Caco-2 (cell line): Measurements from ENCODE around the gene PEX19. TPM values are rescaled to one million over a fixed set of nuclear protein-coding genes. Genes with fewer than 3 reads are reported as not detected.
A peak's percentile ranks its signal among the peaks of the same experiment; 100 is the strongest.

Source experiments
- BruUV-seq: library from RNA; stranded (reverse); fragments of 400-500 nt; replicated peaks from 2 replicates; lab custom pipeline; 2021; lab: Mats Ljungman, UMichigan
- CTCF ChIA-PET: fragments of 300-600 bp; sonication (Branson Sonifier 250); formaldehyde crosslinking; loops from one replicate; lab custom pipeline; 2022; ENCODE audit warnings: antibody characterized with exemption; lab: Charles Lee
- POLR2A ChIA-PET: fragments of 300-600 bp; sonication (Branson Sonifier 250); formaldehyde crosslinking; loops from one replicate; lab custom pipeline; 2022; ENCODE audit warnings: antibody characterized with exemption; lab: Charles Lee
- DNase-seq, 2 experiments: peaks; one replicate each; pipeline versions ENCODE4 v3.0.0 to v3.0.0-alpha.2; 2020 to 2022
- H3K27me3 ChIP-seq: replicated peaks from 2 replicates; pipeline ENCODE4 v1.6.0; 2011; ENCODE audit warnings: low read length; ENCODE audit not compliant: control insufficient read depth, insufficient read depth
- H3K36me3 ChIP-seq: 2 replicates; pipeline ENCODE4 v1.5.1; 2011; ENCODE audit warnings: low read length; ENCODE audit not compliant: control insufficient read depth, insufficient read depth
- H3K4me1 ChIP-seq: fragments of 250-450 bp; sonication (Bioruptor Pico); 2 replicates; pipeline ENCODE4 v1.5.1; 2020; ENCODE audit warnings: mild to moderate bottlenecking
- H3K4me3 ChIP-seq: 2 replicates; pipeline ENCODE4 v1.5.1; 2011; ENCODE audit warnings: low read depth, mild to moderate bottlenecking, control low read depth, low read length
- H3K9me3 ChIP-seq: fragments of 250-450 bp; sonication (Bioruptor Pico); 2 replicates; pipeline ENCODE4 v1.5.1; 2020; ENCODE audit warnings: mild to moderate bottlenecking, moderate library complexity
- H3K27ac Mint-ChIP-seq: one replicate; pipeline ENCODE4 v1.8.0; 2022; ENCODE audit warnings: mixed read lengths; ENCODE audit not compliant: unreplicated experiment
- H3K27me3 Mint-ChIP-seq: one replicate; pipeline ENCODE4 v1.8.0; 2022; ENCODE audit warnings: mixed read lengths; ENCODE audit not compliant: insufficient read depth, unreplicated experiment
- H3K36me3 Mint-ChIP-seq: one replicate; pipeline ENCODE4 v1.8.0; 2022; ENCODE audit warnings: mild to moderate bottlenecking, mixed read lengths; ENCODE audit not compliant: insufficient read depth, unreplicated experiment
- H3K4me1 Mint-ChIP-seq: one replicate; pipeline ENCODE4 v1.8.0; 2022; ENCODE audit warnings: low read depth, mixed read lengths; ENCODE audit not compliant: unreplicated experiment
- H3K4me3 Mint-ChIP-seq: one replicate; pipeline ENCODE4 v1.8.0; 2022; ENCODE audit warnings: mild to moderate bottlenecking, moderate library complexity, mixed read lengths; ENCODE audit not compliant: unreplicated experiment
- H3K9me3 Mint-ChIP-seq: one replicate; pipeline ENCODE4 v1.8.0; 2022; ENCODE audit warnings: mixed read lengths; ENCODE audit not compliant: unreplicated experiment
- CTCF ChIP-seq, 2 experiments: fragments of 200-600 bp in 1 of 2; IDR thresholded peaks; 1 replicate in 1 of 2; 2 replicates in 1 of 2; pipeline versions ENCODE4 v1.5.1 to v1.8.0; 2011 to 2022; ENCODE audit warnings: antibody characterized with exemption in 1 of 2, control low read depth in 1 of 2, inconsistent platforms in 1 of 2, low read depth in 1 of 2, low read length in 1 of 2, mild to moderate bottlenecking in 1 of 2, moderate library complexity in 1 of 2; ENCODE audit not compliant: insufficient read depth in 1 of 2, severe bottlenecking in 1 of 2, unreplicated experiment in 1 of 2
- intact Hi-C: fragments of 100-400 bp; cut with micrococcal nuclease; formaldehyde crosslinking; loops from one replicate; pipeline ENCODE4 v1.10.0; 2022; ENCODE audit not compliant: unreplicated experiment
- total RNA-seq: library from RNA; stranded (reverse); gene quantifications from 2 replicates; pipeline ENCODE4 v1.2.3, GENCODE V29; 2022

Gene PEX19
- total RNA-seq, 1 experiment from 2014 or later, result 59.3 TPM

GRCh38 chr1:160284220-160284781 lies 632 bp downstream of the PEX19 start:
- ChIA-PET CTCF (interaction anchor here (0.6 to 1.6 kb wide), 3 partner anchors 65 to 206 kb away, joined by 3 to 6 read pairs (median 3); no protein-coding TSS in a partner anchor), POLR2A (interaction anchor here (1.7 to 2.1 kb wide), 2 partner anchors 22 to 24 kb away, joined by 10 to 21 read pairs; partner anchors contain the start of gene DCAF8)
- Histone ChIP-seq H3K4me1 (0 out of 2 replicates have a peak, but pooled peaks cover 6% of the 10 kb centered on the region), H3K27me3 (no peaks in the 10 kb centered on the region), H3K36me3 (peaks cover 2% of the 10 kb centered on the region; the same call in 1 of the 2 replicates), H3K9me3 (no peaks in the 10 kb centered on the region), H3K4me3 (peak overlapping the region; percentile 70)
- H3K4me1 Mint-ChIP-seq, result peaks cover 24% of the 10 kb centered on the region
- peak in 1 of 2 experiments; percentile 25 for DNase-seq
- no peaks in the 10 kb centered on the region for H3K27me3 Mint-ChIP-seq
- peak overlapping the region; percentile 99 for H3K27ac Mint-ChIP-seq
- peak overlapping the region; percentile 99 for H3K4me3 Mint-ChIP-seq
- peaks cover 63% of the 10 kb centered on the region for H3K36me3 Mint-ChIP-seq
- intact Hi-C loops, result loop anchor here (2.0 kb wide), 1 partner anchor 58 kb away; the partner anchor contains the start of genes COPA and NCSTN
- TSS peak; percentile 51 for BruUV-seq
- no peaks in the 10 kb centered on the region for H3K9me3 Mint-ChIP-seq
- no peak for TF ChIP-seq CTCF (IDR thresholded peaks at IDR 0.05; ENCODE audit: insufficient read depth in 1 of 2, low read depth in 1 of 2, low read length in 1 of 2, severe bottlenecking in 1 of 2, unreplicated experiment in 1 of 2)

GRCh38 chr1:160282807-160283206 lies 2.1 kb downstream of the PEX19 start:
- no TSS peak for BruUV-seq
- H3K27me3 Mint-ChIP-seq, result no peaks in the 10 kb centered on the region

GRCh38 chr1:160277987-160278386 lies 6.9 kb downstream of the PEX19 start:
- no peaks in the 10 kb centered on the region for H3K9me3 Mint-ChIP-seq
- Histone ChIP-seq H3K27me3 (no peaks in the 10 kb centered on the region), H3K4me3 (no peak overlapping the region), H3K9me3 (no peaks in the 10 kb centered on the region), H3K36me3 (peaks cover 4% of the 10 kb centered on the region), H3K4me1 (no peaks in the 10 kb centered on the region)
- no peaks in the 10 kb centered on the region for H3K27me3 Mint-ChIP-seq
- CTCF ChIA-PET, result interaction anchor here (1.0 kb wide), 1 partner anchor 14 kb away, joined by 3 read pairs; no protein-coding TSS in a partner anchor
- no peak for TF ChIP-seq CTCF (IDR thresholded peaks at IDR 0.05; ENCODE audit: insufficient read depth in 1 of 2, low read depth in 1 of 2, low read length in 1 of 2, severe bottlenecking in 1 of 2, unreplicated experiment in 1 of 2)
- intact Hi-C loops, result no loop called here
- POLR2A ChIA-PET, result no interaction called here
- no peaks in the 10 kb centered on the region for H3K4me1 Mint-ChIP-seq
- H3K27ac Mint-ChIP-seq, result no peak overlapping the region
- H3K36me3 Mint-ChIP-seq, result peaks cover 37% of the 10 kb centered on the region
- no TSS peak for BruUV-seq
- no peak overlapping the region for H3K4me3 Mint-ChIP-seq
- no peak for DNase-seq

More at GRCh38 chr1:160282807-160283206, 2.1 kb downstream of the PEX19 start:
- H3K27me3 ChIP-seq, result no peaks in the 10 kb centered on the region
- no peak for DNase-seq
- ChIA-PET CTCF (no interaction called here), POLR2A (no interaction called here)
- no peak overlapping the region for H3K27ac Mint-ChIP-seq
- peaks cover 62% of the 10 kb centered on the region for H3K36me3 Mint-ChIP-seq
- 0 out of 2 replicates have a peak, but pooled peaks cover 6% of the 10 kb centered on the region for H3K4me1 ChIP-seq
- H3K4me3 Mint-ChIP-seq, result no peak overlapping the region
- peaks cover 24% of the 10 kb centered on the region for H3K4me1 Mint-ChIP-seq
- H3K9me3 Mint-ChIP-seq, result no peaks in the 10 kb centered on the region
- no peak overlapping the region for H3K4me3 ChIP-seq
- no peaks in the 10 kb centered on the region for H3K9me3 ChIP-seq
- no peak for TF ChIP-seq CTCF (IDR thresholded peaks at IDR 0.05; ENCODE audit: insufficient read depth in 1 of 2, low read depth in 1 of 2, low read length in 1 of 2, severe bottlenecking in 1 of 2, unreplicated experiment in 1 of 2)
- intact Hi-C loops, result no loop called here
- peaks cover 4% of the 10 kb centered on the region for H3K36me3 ChIP-seq
